ENCODE results near the gene STRN4.

The STRN4 gene

GRCh38 chr19:46727757-46728156 is 18.5 kb downstream of the STRN4 start:
- no peak for TF ChIP-seq CTCF (IDR thresholded peaks at IDR 0.05; ENCODE audit: borderline replicate concordance, insufficient read depth, low read depth, low read length)
- no peak overlapping the region for H3K4me3 ChIP-seq (ENCODE audit: low read depth, low read length)

- TF ChIP-seq CTCF (IDR thresholded peaks at IDR 0.05; ENCODE audit: borderline replicate concordance, insufficient read depth, low read depth, low read length), result no peak
Measured at GRCh38 chr19:46726971-46727501, 19.2 kb downstream of the STRN4 start.

DNA sequence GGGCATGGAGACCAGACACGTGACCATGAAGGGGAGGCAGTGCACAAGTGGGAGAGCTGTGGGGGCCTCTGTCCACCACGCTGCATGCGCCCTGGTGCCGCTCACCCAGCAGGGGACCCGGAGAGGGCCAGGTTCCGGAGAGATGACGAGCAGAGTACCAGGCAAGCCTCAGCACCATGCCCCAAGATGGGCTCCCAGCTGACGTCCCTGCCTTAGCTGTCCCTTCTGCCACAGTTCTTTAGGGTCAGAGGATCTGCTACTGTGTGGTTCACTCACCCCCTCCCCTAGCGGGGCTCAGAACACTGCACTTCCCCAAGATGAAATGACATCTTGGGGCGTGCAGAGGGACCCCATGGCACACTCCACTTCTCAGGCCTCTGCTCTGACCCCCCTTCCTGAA is 19.7 kb downstream of the STRN4 start:
- no peak overlapping the region for H3K4me3 ChIP-seq (ENCODE audit: low read depth, low read length)
- TF ChIP-seq CTCF (IDR thresholded peaks at IDR 0.05; ENCODE audit: borderline replicate concordance, insufficient read depth, low read depth, low read length), result no peak

More at GRCh38 chr19:46726971-46727501, 19.2 kb downstream of the STRN4 start:
- no peak overlapping the region for H3K4me3 ChIP-seq (ENCODE audit: low read depth, low read length)

DNA sequence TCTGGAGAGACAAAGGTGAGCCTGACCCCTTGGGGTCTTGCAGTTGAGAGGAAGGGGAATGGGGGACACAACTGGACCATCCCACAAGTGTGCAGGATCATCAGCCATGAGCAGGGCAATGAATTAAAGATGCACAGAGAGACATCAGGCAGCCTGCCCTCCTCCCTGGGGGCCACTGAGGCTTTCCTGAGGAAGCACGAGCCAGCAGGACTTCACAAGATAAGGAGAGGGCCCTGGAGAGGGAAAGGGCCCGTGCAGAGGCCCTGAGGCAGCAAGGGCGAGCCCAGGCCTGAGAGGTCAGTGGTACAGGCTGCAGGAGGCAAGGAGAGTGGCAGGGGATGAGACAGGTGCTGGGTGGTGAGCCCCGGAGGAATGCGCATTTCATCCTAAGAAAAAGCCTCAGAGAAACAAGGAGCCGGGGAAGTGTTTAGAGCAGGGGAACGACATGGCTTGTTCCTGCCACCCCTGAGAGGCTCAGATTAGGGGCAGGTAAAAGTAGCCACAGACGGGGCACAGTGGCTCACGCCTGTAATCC is 20.3 kb downstream of the STRN4 start:
- TF ChIP-seq CTCF (IDR thresholded peaks at IDR 0.05; ENCODE audit: borderline replicate concordance, insufficient read depth, low read depth, low read length), result no peak
- H3K4me3 ChIP-seq (ENCODE audit: low read depth, low read length), result no peak overlapping the region

- H3K4me3 ChIP-seq (ENCODE audit: low read depth, low read length), result no peak overlapping the region
- TF ChIP-seq CTCF (IDR thresholded peaks at IDR 0.05; ENCODE audit: borderline replicate concordance, insufficient read depth, low read depth, low read length), result no peak
Measured at GRCh38 chr19:46725036-46725820, 21.0 kb downstream of the STRN4 start.

DNA sequence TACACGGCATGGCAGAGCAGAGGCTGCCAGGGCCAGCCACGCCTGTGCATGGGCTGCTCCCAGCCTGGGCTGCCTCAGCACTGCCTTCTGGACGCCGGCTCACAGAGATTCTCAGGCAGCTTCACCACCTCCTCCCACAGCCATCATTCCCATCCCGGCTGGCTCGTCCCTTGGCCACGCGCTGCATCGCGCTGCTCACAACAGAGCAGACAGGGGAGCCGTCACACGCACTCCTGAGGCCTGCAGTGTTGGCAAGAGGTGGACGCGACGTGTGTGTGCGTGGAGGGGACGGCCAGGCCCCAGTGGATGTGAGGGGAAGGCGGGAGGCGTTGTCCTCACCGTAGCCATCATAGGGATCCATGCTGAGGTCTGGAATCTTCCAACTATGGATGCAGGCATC is 21.8 kb downstream of the STRN4 start:
- no peak for TF ChIP-seq CTCF (IDR thresholded peaks at IDR 0.05; ENCODE audit: borderline replicate concordance, insufficient read depth, low read depth, low read length)
- no peak overlapping the region for H3K4me3 ChIP-seq (ENCODE audit: low read depth, low read length)

GRCh38 chr19:46723471-46723870 is 22.8 kb downstream of the STRN4 start:
- TF ChIP-seq CTCF (IDR thresholded peaks at IDR 0.05; ENCODE audit: borderline replicate concordance, insufficient read depth, low read depth, low read length), result no peak

More at GRCh38 chr19:46723471-46723870, 22.8 kb downstream of the STRN4 start:
- no peak overlapping the region for H3K4me3 ChIP-seq (ENCODE audit: low read depth, low read length)
